Measurements from ENCODE around the gene SYNE1. TPM values are rescaled to one million over a fixed set of nuclear protein-coding genes. Genes with fewer than 3 reads are reported as not detected.

Gene SYNE1
- total and polyA plus RNA-seq, 7 donors, result 6.0 to 74.6 (median 16.5) TPM

DNA sequence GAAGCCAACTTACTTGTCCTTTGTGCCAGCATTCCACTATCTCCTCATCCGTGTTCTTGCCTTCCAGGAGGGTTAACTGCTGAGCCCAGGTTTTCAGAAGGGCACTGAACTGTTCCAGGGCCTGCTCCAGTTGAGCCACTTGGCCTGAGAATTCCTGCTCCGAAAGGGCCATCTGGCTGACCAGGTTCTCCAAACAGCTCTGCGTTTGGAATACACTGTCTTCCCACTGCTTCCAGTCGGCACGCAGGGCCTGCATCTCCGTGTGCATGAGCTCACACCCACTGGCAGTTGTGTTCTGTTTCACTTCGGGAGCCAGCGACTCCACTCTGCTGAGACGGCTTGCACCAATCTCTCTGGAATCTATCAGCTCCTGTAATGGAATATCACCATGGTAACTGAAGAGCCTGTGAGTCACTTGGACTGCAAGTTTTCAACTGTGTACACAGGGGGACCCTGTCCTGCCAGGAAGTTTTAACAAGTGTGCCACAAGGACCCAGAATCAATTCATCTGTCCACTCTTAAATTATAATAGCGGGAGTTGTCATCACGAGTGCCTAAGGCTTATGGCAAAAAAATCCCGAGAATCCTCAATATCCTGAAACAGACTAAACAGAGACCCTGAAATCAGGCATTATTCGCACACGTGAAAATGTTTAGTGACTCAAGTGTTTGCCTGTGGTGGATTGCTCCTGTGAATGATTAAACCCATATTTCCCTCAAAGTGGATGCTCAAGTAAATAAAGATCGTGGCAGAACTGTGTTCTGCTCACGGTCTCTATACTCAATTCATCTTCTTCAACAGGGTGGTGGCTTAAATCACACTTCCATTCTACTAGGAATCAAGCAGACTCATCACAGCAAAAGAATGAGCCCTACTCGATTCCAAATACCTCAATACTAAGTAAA is 255.9 kb downstream of the SYNE1 start:
- H3K36me3 ChIP-seq (ENCODE audit: insufficient read depth in 1 of 2, low read depth in 1 of 2), result peaks cover 0 to 8% of the 10 kb centered on the region in 2 donors
- peaks cover 9% of the 10 kb centered on the region for H3K4me1 ChIP-seq
- peak; percentile 75 to 85 for DNase-seq
- H3K27ac ChIP-seq, result peak overlapping the region; percentile 95
- peak overlapping the region; percentile 67 for H3K4me3 ChIP-seq
- no peaks in the 10 kb centered on the region for H3K9me3 ChIP-seq
- TF ChIP-seq CTCF (IDR thresholded peaks at IDR 0.05), result no peak
- peak; percentile 78 to 84 (median 80) for ATAC-seq
- no peaks in the 10 kb centered on the region for H3K27me3 ChIP-seq (ENCODE audit: insufficient read depth in 3 of 3, low read length in 2 of 3)
- intact Hi-C loops (cut with DNase I), result no loop called here
- 11 to 16% (median 11%) methylated on average over 17 of the region's 17 CpGs for WGBS, 3 donors

DNA sequence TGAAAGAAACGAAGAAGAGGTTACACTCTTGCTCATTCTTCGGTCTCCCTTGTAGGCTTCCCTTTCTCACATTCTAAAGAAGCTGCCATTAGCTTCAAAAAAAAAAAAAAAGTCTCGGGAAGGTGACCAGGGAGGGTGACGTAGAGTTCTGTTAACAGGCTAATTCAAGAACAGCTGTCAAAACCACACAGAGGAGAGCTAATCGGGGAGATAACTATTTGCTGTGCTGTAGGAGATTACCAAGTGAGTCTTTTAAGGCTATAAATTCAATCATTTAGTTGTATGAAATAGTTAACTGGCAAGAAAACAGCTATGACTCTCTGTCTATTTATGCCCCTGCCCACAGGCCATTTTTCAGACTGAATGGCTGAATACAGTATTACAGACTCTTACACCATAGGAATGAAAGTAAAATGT is 256.8 kb downstream of the SYNE1 start:
- peak overlapping the region; percentile 95 for H3K27ac ChIP-seq
- ATAC-seq (peak; percentile 86 to 91 (median 88)), DNase-seq (no peak)
- TF ChIP-seq CTCF (IDR thresholded peaks at IDR 0.05), result no peak
- peak overlapping the region; percentile 67 for H3K4me3 ChIP-seq
- H3K36me3 ChIP-seq (ENCODE audit: insufficient read depth in 1 of 2, low read depth in 1 of 2), result peaks cover 0 to 17% of the 10 kb centered on the region in 2 donors
- H3K4me1 ChIP-seq, result peaks cover 9% of the 10 kb centered on the region
- H3K27me3 ChIP-seq (ENCODE audit: insufficient read depth in 3 of 3, low read length in 2 of 3), result no peaks in the 10 kb centered on the region
- WGBS, 3 donors, result 5 to 11% (median 8%) methylated on average over 5 of the region's 5 CpGs
- intact Hi-C loops (cut with DNase I), result no loop called here
- no peaks in the 10 kb centered on the region for H3K9me3 ChIP-seq

GRCh38 chr6:152379423-152379822 is 257.7 kb downstream of the SYNE1 start:
- ATAC-seq (no peak), DNase-seq (no peak)
- H3K36me3 ChIP-seq (ENCODE audit: insufficient read depth in 1 of 2, low read depth in 1 of 2), result peaks cover 0 to 25% of the 10 kb centered on the region in 2 donors
- H3K27ac ChIP-seq, result peak overlapping the region; percentile 95
- no peaks in the 10 kb centered on the region for H3K27me3 ChIP-seq (ENCODE audit: insufficient read depth in 3 of 3, low read length in 2 of 3)
- no peaks in the 10 kb centered on the region for H3K9me3 ChIP-seq
- TF ChIP-seq CTCF (IDR thresholded peaks at IDR 0.05), result no peak
- H3K4me1 ChIP-seq, result peaks cover 9% of the 10 kb centered on the region
- peak overlapping the region; percentile 67 for H3K4me3 ChIP-seq
- intact Hi-C loops (cut with DNase I), result no loop called here

- Histone ChIP-seq H3K9me3 (no peaks in the 10 kb centered on the region), H3K27ac (peak overlapping the region; percentile 95), H3K27me3 (ENCODE audit: insufficient read depth in 3 of 3, low read length in 2 of 3) (no peaks in the 10 kb centered on the region), H3K36me3 (ENCODE audit: insufficient read depth in 1 of 2, low read depth in 1 of 2) (peaks cover 0 to 32% of the 10 kb centered on the region in 2 donors), H3K4me3 (peak overlapping the region; percentile 67), H3K4me1 (peaks cover 9% of the 10 kb centered on the region)
- DNase-seq (no peak), ATAC-seq (peak in 1 of 4 donors; percentile 22)
- intact Hi-C loops (cut with DNase I), result no loop called here
- TF ChIP-seq CTCF (IDR thresholded peaks at IDR 0.05), result no peak
- WGBS, 3 donors, result 57 to 73% (median 69%) methylated on average over 4 of the region's 4 CpGs
Observed at GRCh38 chr6:152378169-152378568, 259.0 kb downstream of the SYNE1 start.
